ENCODE measurements around the gene TUBGCP5.

GRCh38 chr15:23052522-23052921, 13.2 kb upstream of the TUBGCP5 start:
- TF ChIP-seq CTCF (IDR thresholded peaks at IDR 0.05) = no peak
- no peak for TF ChIP-seq EP300 (IDR thresholded peaks at IDR 0.05)
- no peak for TF ChIP-seq POLR2AphosphoS5 (IDR thresholded peaks at IDR 0.05)
- no peak for TF ChIP-seq POLR2A (IDR thresholded peaks at IDR 0.05)

All from sigmoid colon (tissue), 4 donors.